ENCODE results near the gene FOXE1.

FOXE1 gene

DNA sequence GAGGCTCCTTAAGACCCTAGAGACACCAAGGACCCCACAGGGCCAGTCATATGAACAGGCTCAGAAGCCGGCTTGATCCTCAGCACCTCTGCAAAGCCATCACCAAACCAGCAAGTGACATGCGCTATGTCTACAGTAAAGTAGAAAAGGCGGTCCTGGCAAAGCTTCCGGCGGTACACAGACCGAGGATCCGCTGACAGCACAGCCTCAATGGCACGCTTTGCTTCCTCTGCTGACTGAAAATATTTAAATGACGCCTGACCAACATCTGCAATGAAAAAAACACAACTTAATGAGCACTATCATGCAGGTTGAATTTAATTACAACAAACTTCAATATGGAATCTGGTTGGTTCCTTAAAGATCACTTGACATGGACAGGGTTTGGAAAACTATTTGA, 51.7 kb downstream of the FOXE1 start (continued):
- TF ChIP-seq, protein P1, sequence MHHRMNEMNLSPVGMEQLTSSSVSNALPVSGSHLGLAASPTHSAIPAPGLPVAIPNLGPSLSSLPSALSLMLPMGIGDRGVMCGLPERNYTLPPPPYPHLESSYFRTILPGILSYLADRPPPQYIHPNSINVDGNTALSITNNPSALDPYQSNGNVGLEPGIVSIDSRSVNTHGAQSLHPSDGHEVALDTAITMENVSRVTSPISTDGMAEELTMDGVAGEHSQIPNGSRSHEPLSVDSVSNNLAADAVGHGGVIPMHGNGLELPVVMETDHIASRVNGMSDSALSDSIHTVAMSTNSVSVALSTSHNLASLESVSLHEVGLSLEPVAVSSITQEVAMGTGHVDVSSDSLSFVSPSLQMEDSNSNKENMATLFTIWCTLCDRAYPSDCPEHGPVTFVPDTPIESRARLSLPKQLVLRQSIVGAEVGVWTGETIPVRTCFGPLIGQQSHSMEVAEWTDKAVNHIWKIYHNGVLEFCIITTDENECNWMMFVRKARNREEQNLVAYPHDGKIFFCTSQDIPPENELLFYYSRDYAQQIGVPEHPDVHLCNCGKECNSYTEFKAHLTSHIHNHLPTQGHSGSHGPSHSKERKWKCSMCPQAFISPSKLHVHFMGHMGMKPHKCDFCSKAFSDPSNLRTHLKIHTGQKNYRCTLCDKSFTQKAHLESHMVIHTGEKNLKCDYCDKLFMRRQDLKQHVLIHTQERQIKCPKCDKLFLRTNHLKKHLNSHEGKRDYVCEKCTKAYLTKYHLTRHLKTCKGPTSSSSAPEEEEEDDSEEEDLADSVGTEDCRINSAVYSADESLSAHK (tag by site-specific recombination; IDR thresholded peaks at IDR 0.05): no peak
- TF ChIP-seq ZNF501 (tag by site-specific recombination; IDR thresholded peaks at IDR 0.05): no peak
- no peak for TF ChIP-seq SCRT1 (tag by site-specific recombination; IDR thresholded peaks at IDR 0.05; ENCODE audit: borderline replicate concordance)

DNA sequence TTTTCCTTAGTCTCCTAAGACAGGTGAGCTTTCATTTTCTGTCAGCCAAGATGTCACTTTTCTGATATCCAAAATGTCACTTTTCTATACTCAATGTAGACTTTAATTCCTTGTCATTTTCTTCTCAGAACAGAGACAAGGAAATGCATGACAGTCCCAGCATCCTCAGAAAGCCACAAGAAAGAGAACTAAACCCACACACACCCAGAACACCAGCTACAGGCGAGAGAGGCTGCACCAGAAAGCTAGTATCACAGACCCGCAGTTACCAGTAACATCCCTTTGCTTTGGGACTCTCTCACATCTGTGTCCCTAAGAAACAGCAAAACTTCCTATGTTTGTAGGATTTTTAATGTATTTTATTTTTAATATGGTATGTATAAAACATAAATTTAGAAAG, 52.2 kb downstream of the FOXE1 start:
- TF ChIP-seq, protein P2, sequence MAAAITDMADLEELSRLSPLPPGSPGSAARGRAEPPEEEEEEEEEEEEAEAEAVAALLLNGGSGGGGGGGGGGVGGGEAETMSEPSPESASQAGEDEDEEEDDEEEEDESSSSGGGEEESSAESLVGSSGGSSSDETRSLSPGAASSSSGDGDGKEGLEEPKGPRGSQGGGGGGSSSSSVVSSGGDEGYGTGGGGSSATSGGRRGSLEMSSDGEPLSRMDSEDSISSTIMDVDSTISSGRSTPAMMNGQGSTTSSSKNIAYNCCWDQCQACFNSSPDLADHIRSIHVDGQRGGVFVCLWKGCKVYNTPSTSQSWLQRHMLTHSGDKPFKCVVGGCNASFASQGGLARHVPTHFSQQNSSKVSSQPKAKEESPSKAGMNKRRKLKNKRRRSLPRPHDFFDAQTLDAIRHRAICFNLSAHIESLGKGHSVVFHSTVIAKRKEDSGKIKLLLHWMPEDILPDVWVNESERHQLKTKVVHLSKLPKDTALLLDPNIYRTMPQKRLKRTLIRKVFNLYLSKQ (tag by site-specific recombination; IDR thresholded peaks at IDR 0.05; ENCODE audit: borderline replicate concordance): no peak
- TF ChIP-seq, protein P3, sequence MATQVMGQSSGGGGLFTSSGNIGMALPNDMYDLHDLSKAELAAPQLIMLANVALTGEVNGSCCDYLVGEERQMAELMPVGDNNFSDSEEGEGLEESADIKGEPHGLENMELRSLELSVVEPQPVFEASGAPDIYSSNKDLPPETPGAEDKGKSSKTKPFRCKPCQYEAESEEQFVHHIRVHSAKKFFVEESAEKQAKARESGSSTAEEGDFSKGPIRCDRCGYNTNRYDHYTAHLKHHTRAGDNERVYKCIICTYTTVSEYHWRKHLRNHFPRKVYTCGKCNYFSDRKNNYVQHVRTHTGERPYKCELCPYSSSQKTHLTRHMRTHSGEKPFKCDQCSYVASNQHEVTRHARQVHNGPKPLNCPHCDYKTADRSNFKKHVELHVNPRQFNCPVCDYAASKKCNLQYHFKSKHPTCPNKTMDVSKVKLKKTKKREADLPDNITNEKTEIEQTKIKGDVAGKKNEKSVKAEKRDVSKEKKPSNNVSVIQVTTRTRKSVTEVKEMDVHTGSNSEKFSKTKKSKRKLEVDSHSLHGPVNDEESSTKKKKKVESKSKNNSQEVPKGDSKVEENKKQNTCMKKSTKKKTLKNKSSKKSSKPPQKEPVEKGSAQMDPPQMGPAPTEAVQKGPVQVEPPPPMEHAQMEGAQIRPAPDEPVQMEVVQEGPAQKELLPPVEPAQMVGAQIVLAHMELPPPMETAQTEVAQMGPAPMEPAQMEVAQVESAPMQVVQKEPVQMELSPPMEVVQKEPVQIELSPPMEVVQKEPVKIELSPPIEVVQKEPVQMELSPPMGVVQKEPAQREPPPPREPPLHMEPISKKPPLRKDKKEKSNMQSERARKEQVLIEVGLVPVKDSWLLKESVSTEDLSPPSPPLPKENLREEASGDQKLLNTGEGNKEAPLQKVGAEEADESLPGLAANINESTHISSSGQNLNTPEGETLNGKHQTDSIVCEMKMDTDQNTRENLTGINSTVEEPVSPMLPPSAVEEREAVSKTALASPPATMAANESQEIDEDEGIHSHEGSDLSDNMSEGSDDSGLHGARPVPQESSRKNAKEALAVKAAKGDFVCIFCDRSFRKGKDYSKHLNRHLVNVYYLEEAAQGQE (tag by site-specific recombination; IDR thresholded peaks at IDR 0.05): no peak
- TF ChIP-seq SETDB1 (IDR thresholded peaks at IDR 0.05; ENCODE audit: insufficient read length, low read length): no peak
- no peak for TF ChIP-seq ZNF174 (tag by site-specific recombination; IDR thresholded peaks at IDR 0.05)
- TF ChIP-seq GLI2 (tag by site-specific recombination; IDR thresholded peaks at IDR 0.05; ENCODE audit: borderline replicate concordance, low read depth): no peak
- no peak for TF ChIP-seq ZSCAN30 (tag by site-specific recombination; IDR thresholded peaks at IDR 0.05)
- TF ChIP-seq ZNF157 (tag by site-specific recombination; IDR thresholded peaks at IDR 0.05): no peak
- H3K27ac ChIP-seq (ENCODE audit: extremely low read depth, low read depth, low read length): no peak overlapping the region
- H3K4me1 ChIP-seq (ENCODE audit: control insufficient read depth, insufficient read depth, low read length): no peaks in the 10 kb centered on the region
- H3K4me3 ChIP-seq (ENCODE audit: low read depth, low read length): no peak overlapping the region
- H3K9me3 ChIP-seq (ENCODE audit: control insufficient read depth, insufficient read depth, low read depth, low read length): no peaks in the 10 kb centered on the region
- POLR2A ChIA-PET: no interaction called here
- CTCF ChIA-PET: interaction anchor here (9.6 kb wide), 1 partner anchor 14 kb away, joined by 132 read pairs; no protein-coding TSS in a partner anchor
- H3K36me3 ChIP-seq (ENCODE audit: control insufficient read depth in 2 of 2, insufficient read depth in 1 of 2, low read length in 2 of 2): peaks cover 0 to 44% of the 10 kb centered on the region in 2 experiments; a peak in 1 of 3 replicates

Data from HEK293 (cell line).